Smooth muscle cell of the brain vasculature (primary cell): ENCODE data around the gene ABCA2.

Experiments used
- DNase-seq: peaks from one replicate; pipeline ENCODE4 v3.0.0-alpha.2; 2012; ENCODE audit warnings: low read depth, low spot score

Gene ABCA2

DNA sequence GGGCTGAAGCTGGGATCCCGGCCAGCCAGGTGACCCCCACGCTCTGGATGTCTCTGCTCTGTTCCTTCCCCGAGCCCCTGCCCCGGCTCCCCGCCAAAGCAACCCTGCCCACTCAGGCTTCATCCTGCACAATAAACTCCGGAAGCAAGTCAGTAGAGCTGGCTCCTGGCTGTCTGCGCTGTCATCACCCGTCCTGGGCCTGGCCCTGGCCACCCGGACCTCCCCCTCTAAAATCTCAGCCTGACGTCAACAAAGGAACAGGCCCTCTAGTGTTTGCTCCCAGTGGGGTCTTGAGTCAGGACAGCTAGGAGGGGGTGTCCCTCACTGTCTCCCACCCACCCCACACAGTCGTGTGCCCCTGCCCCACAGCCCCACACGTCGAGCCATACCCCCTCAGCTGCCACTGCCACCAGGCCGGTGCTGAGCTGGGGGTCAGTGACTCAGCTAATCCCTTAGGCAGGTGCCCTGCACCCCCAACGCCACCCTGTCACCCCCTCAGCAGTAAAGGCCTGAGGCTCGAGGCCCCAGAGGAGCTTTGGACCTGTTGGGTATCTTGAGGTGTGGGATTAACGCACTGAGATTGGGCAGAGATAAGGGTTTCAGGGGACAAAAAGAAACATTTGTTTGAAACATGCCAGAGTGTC lies 46.3 kb downstream of the ABCA2 start:
- DNase-seq: no peak

DNA sequence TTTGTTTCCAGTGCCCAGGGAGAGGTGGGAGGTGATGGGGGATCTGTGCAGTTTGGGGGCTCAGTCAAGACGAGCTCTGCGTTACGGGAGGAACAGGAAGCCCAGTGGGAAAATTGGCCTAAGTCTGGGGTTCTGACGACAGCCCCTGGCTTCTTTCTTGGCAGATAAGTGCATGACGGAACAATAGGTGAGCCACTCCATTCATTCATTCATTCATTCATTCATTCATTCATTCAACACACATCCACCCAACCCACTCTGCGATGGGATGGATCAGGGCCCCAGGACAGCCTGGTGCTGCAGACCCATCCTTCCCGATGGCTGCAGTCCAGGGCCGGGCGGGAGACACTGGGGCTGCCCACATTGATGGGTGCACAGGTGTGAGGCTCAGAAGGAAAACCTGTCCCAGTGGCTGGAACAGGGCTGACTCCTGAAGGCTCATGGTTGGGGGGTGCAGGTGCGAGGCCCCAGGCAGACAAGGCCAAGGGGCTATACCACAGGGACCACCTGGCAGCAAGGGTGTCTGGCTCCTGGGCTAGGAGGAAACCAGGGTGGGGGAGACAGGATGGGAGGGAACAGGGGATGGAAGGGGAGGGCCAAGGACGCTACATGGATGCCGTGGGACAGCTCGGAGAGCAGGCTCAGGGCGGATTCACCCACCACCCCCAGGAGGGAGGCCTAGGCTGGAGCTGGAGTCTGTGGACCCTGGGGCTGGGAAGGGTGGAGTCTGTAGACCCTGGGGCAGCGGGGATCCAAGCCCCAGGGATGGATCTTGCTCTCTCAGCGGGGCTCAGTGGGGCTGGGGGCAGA lies 47.2 kb downstream of the ABCA2 start:
- DNase-seq: no peak

GRCh38 chr9:136979769-136980587 lies 48.1 kb downstream of the ABCA2 start:
- DNase-seq: no peak

GRCh38 chr9:136978865-136979544 lies 49.0 kb downstream of the ABCA2 start:
- DNase-seq: no peak

GRCh38 chr9:136978073-136978864 lies 49.8 kb downstream of the ABCA2 start:
- DNase-seq: no peak

DNA sequence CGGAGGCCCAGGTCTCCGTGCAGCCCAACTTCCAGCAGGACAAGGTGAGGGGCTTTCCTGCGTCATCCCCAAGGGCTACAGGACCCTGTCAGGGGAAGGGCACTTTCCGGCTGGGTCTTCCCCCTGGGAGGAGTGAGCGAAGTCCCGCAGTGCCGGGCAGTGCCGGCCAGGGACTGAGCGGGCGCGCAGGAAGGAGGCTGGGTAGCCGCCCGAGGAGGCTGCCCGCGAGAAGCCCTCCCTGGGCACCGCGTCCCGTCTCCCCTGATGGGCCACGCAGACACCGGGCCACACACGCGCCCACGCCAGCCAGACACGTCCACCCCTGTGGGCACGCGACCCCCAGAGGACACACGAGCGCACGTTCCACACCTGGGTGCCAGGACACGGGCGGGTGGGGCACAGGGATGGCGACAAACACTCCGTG lies 50.4 kb downstream of the ABCA2 start:
- no peak for DNase-seq

GRCh38 chr9:136977223-136977622 lies 50.8 kb downstream of the ABCA2 start, which contains the start of gene PTGDS:
TSS of gene PTGDS (plus strand) at chr9:136977504. CDS start at chr9:136977579, 75 bp downstream.
- DNase-seq: no peak

- DNase-seq: no peak
These were observed 52.4 kb downstream of the ABCA2 start for GRCh38 chr9:136975644-136976043.

DNA sequence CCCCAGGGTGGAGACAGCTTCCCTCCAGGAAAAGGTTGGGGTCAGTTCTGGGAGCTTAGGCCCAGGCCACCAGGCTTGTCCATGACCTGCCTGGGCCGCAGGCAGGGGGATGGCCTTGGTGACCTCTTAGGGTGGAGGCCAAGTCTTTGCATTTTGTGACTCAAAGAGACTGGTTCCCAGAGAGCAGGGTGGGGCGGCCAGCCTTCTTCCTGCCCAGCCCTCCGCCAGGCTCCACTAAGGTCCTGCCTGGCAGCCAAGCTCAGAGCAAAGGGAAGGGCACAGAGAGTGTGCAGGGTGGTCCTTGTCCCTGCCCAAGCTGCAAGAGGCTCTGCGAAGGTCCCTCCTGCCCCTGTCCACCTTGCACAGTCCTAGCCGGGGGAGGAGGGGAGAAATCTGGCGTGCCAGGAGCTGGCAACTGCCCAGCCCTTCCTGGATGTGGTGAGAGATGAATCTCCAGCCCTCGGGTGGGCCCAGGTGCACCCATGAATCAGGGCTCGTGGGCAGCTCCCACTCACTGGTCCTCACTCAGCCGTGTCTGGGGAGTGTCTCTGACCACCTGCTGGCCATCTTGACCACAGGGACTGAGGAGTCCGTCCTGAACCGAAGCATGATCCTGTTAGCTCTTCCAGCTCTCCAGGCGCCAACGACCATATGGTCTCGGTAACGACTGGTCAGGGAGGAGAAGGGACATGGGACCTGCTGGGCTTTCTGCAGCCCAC lies 53.1 kb downstream of the ABCA2 start:
- DNase-seq: no peak

DNA sequence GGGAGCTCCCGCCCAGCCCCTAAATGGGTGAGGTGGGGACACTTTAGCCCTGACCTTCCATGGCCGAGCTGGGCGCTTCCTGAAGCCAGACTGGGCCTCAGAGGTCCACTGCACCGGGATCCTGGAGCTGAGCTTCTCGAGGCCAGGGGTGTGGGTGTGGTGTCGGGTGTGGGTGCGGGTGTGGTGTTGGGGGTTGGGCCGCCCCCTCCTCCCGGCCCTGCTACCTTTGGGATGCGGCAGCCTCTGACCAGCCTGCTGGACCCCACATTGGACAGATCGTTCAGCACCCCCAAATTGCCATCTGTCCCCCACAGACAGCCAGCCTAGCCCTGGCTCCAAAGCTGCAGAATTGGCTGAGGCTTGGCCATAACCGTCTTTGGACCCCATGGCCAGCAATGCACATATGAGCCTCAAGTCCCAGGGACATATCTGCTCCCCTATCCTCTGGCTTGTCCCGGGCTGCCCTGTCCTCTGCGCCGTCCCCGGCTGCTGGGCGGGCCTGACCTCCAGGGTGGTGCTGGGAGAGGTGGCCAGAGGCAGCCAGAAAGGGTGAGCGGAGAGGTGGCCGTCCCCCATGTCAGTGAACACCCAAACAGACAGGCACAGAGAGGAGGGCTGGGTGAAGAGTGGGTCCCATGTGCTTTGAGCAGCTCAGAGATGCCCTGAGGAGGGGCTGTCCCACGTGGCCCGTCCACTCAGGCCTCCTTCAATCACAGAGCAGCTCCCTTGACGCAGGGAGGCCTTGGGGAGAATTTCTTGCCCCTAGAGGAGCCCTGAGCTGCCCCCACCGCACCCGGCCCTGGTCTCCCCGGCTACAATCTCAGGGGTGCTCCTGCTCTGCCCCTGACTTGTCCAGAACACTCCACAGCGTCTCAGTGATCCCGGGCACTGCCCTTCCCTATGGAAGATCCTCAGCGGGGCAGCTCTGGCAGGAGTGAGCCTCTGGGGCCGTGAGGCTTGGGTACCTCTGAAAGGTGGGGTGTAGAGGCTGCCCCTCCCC lies 54.1 kb downstream of the ABCA2 start:
- no peak for DNase-seq

- no peak for DNase-seq
These were observed 55.3 kb downstream of the ABCA2 start for GRCh38 chr9:136972743-136973142.

GRCh38 chr9:136972335-136972734 lies 55.7 kb downstream of the ABCA2 start:
- DNase-seq: no peak

DNA sequence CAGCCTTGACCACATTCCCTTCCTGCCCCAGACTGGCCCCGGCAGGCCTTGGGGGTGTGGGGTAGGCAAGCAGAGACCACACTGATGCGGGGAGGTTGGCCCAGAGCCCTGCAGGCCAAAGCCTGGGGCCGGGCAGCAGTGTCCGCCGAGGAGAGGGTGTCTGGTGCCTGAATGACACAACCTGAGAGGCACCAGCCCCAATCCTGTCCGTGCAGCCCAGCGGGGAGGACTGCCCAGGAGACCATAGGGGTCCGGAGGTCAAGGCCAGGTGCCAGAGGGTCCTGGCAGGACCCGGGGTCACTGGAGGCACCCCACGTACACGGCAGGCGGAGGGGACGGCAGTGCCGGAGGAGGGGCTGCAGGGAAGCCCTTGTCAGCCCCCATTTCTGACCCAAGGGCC lies 56.3 kb downstream of the ABCA2 start:
- no peak for DNase-seq

DNA sequence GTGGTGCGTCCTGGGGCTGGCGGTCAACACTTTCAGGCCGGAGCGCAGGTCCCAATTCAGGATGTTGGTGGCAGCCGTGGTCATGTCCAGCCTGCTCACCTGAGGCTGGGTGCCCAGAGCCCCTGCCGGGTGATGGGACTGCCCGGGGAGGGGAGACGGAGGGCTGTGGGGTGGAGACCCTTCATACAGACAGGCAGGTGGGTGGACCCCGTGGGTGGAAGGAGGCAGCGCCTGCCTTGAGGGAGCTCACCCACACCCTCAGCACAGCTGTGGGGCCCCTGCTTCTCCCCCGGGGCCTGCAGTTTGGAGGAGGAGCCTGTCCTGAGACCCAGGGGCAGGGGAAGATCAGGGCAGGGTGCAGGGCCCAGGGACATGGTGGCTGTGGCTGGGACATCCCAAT lies 57.7 kb downstream of the ABCA2 start:
- DNase-seq: no peak

DNA sequence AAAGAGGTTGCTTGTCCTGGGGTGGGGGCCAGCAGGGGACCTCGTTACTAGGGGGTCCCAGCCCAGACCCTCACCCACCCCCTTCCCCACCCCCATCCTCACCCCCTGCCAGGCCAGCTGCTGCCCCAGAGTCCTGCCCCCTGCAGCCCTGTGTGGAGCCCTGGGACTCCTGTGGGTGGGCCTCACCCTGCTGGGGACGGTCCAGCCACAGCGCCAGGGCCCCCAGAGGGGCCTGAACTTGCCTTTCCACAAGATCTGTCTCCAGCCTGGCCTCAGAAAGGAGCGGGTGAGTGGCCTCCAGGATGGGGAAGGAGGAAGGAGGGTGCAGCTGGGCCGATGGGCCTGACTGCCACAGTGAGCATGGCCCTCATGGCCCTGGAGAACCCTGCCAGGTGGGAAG lies 58.3 kb downstream of the ABCA2 start:
- no peak for DNase-seq

DNA sequence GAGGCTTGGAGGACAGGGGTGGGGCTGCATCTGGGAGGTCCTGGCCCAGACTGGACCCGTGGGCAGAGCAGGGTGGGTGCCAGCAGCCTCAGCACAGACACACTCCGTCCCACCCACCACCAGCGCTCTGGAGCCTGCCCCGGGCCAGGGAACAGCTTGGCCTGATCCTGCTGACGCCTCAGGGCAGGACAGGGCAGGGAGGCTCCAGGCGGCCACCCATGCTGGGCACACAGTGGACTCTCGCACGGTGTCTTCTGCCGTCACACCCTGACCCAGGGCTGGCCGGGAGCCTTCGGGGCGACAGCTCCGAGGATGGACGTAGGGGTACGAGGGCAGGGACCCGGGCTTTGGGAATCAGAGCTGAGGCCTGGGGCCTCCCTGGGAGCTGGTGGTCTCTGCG lies 58.9 kb downstream of the ABCA2 start:
- no peak for DNase-seq

DNA sequence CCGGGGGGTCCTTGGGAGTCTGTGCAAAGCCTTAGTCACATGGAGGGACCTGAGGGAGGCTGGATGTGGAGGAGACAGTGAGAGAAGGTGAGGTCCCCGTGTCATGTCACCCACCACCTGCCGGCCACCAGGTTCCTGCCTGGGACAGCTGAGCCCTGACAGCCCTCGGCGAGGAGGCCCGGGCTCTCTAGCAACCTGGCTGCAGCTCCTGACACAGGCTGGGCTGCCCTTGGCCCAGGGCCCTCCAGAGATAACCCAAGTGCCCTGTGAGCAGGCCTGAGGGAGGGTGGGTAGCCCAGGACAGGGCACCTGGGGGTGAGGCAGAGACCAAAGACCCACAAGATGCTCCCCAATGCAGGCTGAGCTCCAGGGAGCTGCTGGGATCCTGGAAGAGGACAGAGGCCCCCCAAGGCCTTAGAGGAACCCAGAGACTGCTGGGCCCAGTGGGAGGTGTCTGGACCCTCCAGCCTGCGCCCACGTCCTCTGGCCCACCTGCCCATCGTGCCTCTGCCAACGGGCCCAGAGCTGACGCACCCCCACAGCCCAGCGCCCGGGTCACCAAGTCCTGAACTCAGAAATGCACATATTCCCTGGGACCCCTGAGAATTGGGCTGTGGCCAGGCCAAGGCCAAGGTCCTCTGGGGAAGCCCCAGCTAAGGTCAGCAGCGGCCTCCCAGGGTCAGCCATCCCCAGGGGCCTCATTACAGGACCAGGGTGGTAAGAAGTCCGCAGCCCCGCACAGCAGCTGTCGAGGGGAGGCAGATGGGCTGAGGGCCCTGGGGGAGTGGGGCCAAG lies 59.5 kb downstream of the ABCA2 start:
- no peak for DNase-seq
